Measurements from ENCODE around the gene KIF1A.

GRCh38 chr2:240794178-240794721 is 25.8 kb downstream of the KIF1A start:
- TF ChIP-seq POLR2A (IDR thresholded peaks at IDR 0.05) (no peak), CTCF (IDR thresholded peaks at IDR 0.05) (no peak), POLR2AphosphoS5 (IDR thresholded peaks at IDR 0.05) (no peak)
